ENCODE results near the gene LSAMP. TPM values are rescaled to one million over a fixed set of nuclear protein-coding genes. Genes with fewer than 3 reads are reported as not detected.

The LSAMP gene
- total and polyA plus RNA-seq, 2 of the 13 experiments (the other 11 are each of a cell fraction or from before 2014, with no cell fraction given), result not detected

DNA sequence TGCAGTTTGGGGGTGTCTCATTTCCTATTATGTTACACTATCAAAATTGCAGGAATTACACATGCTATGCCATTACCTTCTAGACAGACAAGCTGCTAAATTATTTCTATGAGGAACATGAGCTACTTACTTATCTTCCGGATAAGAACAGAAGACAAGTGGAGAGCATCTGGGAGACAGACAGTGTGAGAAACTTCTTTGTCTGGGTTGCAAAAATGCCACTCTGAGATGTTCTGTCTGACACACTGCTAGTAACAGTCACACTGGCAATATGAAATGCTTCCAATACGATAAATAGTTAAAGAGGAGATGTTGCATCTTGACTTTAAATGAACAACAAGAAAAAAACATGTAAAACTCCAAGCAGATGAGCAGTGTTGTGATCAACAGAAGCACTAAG, 40.1 kb downstream of the LSAMP start:
- Histone ChIP-seq H3K4me3 (replicated peaks in 1 of 3; ENCODE audit: insufficient read depth in 1 of 3, low read depth in 2 of 3, low read length in 3 of 3) (no peak overlapping the region), H3K9ac (ENCODE audit: insufficient read depth, low read depth, low read length) (no peak overlapping the region), H3K79me2 (ENCODE audit: insufficient read depth, low read length) (no peaks in the 10 kb centered on the region), H3K36me3 (replicated peaks in 1 of 2; ENCODE audit: control insufficient read depth in 1 of 2, insufficient read depth in 2 of 2, low read length in 2 of 2) (no peaks in the 10 kb centered on the region), H3K4me2 (ENCODE audit: low read depth, low read length) (no peak overlapping the region), H3K4me1 (ENCODE audit: insufficient read depth, low read length) (no peaks in the 10 kb centered on the region), H2AFZ (ENCODE audit: low read length) (no peak overlapping the region), H3K27me3 (ENCODE audit: control insufficient read depth in 1 of 2, insufficient read depth in 2 of 2, low read length in 2 of 2) (no peaks in the 10 kb centered on the region), H4K20me1 (ENCODE audit: insufficient read depth, low read length) (no peaks in the 10 kb centered on the region), H3K27ac (ENCODE audit: extremely low read length, insufficient read depth, low read length) (no peak overlapping the region), H3K9me3 (ENCODE audit: low read length) (no peaks in the 10 kb centered on the region)
- CTCF ChIA-PET (ENCODE audit: low intra/inter-chr PET ratio, low total read pairs), result no interaction called here
- POLR2A ChIA-PET, result no interaction called here
- intact Hi-C loops (cut with micrococcal nuclease; ENCODE audit: unreplicated experiment), result no loop called here
- no peak for ATAC-seq
- DNase-seq (ENCODE audit: low spot score), result no peak
- WGBS (ENCODE audit: low lambda C conversion rate), result 23% methylated on average over 2 of the region's 2 CpGs
- no peak for FAIRE-seq
- in situ Hi-C loops (cut with HindIII; ENCODE audit: extremely low pct_ligation_motif_present, low pct_unique_long_range_greater_than_20kb), result no loop called here
- no TSS peak for BruUV-seq (replicated peaks)
- TF ChIP-seq NFIB (CRISPR knock-in tag; IDR thresholded peaks at IDR 0.05; ENCODE audit: borderline replicate concordance) (no peak), GATA4 (IDR thresholded peaks at IDR 0.05; ENCODE audit: borderline replicate concordance, low read depth) (no peak), XBP1 (CRISPR knock-in tag; IDR thresholded peaks at IDR 0.05) (no peak), ZNF264 (CRISPR knock-in tag; IDR thresholded peaks at IDR 0.05) (no peak), PHF5A (CRISPR knock-in tag; IDR thresholded peaks at IDR 0.05; ENCODE audit: low read depth, unreplicated experiment) (no peak), LRRFIP1 (CRISPR knock-in tag; conservative IDR thresholded peaks at IDR 0.05) (no peak), GATAD1 (CRISPR knock-in tag; IDR thresholded peaks at IDR 0.05) (no peak), AHR (CRISPR knock-in tag; IDR thresholded peaks at IDR 0.05) (no peak), ZNF740 (CRISPR knock-in tag; IDR thresholded peaks at IDR 0.05) (no peak), ZNF24 (IDR thresholded peaks at IDR 0.05) (no peak)
- TF ChIP-seq, protein P1, sequence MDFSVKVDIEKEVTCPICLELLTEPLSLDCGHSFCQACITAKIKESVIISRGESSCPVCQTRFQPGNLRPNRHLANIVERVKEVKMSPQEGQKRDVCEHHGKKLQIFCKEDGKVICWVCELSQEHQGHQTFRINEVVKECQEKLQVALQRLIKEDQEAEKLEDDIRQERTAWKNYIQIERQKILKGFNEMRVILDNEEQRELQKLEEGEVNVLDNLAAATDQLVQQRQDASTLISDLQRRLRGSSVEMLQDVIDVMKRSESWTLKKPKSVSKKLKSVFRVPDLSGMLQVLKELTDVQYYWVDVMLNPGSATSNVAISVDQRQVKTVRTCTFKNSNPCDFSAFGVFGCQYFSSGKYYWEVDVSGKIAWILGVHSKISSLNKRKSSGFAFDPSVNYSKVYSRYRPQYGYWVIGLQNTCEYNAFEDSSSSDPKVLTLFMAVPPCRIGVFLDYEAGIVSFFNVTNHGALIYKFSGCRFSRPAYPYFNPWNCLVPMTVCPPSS (IDR thresholded peaks at IDR 0.05), result no peak
- TF ChIP-seq, protein P2, sequence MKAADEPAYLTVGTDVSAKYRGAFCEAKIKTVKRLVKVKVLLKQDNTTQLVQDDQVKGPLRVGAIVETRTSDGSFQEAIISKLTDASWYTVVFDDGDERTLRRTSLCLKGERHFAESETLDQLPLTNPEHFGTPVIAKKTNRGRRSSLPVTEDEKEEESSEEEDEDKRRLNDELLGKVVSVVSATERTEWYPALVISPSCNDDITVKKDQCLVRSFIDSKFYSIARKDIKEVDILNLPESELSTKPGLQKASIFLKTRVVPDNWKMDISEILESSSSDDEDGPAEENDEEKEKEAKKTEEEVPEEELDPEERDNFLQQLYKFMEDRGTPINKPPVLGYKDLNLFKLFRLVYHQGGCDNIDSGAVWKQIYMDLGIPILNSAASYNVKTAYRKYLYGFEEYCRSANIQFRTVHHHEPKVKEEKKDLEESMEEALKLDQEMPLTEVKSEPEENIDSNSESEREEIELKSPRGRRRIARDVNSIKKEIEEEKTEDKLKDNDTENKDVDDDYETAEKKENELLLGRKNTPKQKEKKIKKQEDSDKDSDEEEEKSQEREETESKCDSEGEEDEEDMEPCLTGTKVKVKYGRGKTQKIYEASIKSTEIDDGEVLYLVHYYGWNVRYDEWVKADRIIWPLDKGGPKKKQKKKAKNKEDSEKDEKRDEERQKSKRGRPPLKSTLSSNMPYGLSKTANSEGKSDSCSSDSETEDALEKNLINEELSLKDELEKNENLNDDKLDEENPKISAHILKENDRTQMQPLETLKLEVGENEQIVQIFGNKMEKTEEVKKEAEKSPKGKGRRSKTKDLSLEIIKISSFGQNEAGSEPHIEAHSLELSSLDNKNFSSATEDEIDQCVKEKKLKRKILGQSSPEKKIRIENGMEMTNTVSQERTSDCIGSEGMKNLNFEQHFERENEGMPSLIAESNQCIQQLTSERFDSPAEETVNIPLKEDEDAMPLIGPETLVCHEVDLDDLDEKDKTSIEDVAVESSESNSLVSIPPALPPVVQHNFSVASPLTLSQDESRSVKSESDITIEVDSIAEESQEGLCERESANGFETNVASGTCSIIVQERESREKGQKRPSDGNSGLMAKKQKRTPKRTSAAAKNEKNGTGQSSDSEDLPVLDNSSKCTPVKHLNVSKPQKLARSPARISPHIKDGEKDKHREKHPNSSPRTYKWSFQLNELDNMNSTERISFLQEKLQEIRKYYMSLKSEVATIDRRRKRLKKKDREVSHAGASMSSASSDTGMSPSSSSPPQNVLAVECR (CRISPR knock-in tag; IDR thresholded peaks at IDR 0.05; ENCODE audit: borderline replicate concordance), result no peak
- TF ChIP-seq, protein P3, sequence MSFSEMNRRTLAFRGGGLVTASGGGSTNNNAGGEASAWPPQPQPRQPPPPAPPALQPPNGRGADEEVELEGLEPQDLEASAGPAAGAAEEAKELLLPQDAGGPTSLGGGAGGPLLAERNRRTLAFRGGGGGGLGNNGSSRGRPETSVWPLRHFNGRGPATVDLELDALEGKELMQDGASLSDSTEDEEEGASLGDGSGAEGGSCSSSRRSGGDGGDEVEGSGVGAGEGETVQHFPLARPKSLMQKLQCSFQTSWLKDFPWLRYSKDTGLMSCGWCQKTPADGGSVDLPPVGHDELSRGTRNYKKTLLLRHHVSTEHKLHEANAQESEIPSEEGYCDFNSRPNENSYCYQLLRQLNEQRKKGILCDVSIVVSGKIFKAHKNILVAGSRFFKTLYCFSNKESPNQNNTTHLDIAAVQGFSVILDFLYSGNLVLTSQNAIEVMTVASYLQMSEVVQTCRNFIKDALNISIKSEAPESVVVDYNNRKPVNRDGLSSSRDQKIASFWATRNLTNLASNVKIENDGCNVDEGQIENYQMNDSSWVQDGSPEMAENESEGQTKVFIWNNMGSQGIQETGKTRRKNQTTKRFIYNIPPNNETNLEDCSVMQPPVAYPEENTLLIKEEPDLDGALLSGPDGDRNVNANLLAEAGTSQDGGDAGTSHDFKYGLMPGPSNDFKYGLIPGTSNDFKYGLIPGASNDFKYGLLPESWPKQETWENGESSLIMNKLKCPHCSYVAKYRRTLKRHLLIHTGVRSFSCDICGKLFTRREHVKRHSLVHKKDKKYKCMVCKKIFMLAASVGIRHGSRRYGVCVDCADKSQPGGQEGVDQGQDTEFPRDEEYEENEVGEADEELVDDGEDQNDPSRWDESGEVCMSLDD (CRISPR knock-in tag; IDR thresholded peaks at IDR 0.05; ENCODE audit: borderline replicate concordance), result no peak

Data from HepG2 (cell line).